Lung microvascular endothelial cell (primary cell): Measurements from ENCODE around the gene PABPN1L. TPM values are rescaled to one million over a fixed set of nuclear protein-coding genes. Genes with fewer than 3 reads are reported as not detected.
A peak's percentile ranks its signal among the peaks of the same experiment; 100 is the strongest.

ENCODE experiments used
- DNase-seq, 2 donors: peaks; one replicate each; pipeline versions ENCODE4 v3.0.0 to v3.0.0-alpha.2; 2010; ENCODE audit warnings: low read depth in 2 of 2
- total RNA-seq: library from RNA; depleted of rRNA; stranded (reverse); fragments of >200 nt; gene quantifications from 2 replicates; pipeline ENCODE4 v1.2.1, GENCODE V29; 2014

Gene PABPN1L
- total RNA-seq, 1 donor from 2014 or later: not detected

GRCh38 chr16:88870608-88871348 lies 4.3 kb upstream of the PABPN1L start:
- no peak for DNase-seq

- no peak for DNase-seq
Observed at GRCh38 chr16:88869673-88869980, 3.2 kb upstream of the PABPN1L start.

DNA sequence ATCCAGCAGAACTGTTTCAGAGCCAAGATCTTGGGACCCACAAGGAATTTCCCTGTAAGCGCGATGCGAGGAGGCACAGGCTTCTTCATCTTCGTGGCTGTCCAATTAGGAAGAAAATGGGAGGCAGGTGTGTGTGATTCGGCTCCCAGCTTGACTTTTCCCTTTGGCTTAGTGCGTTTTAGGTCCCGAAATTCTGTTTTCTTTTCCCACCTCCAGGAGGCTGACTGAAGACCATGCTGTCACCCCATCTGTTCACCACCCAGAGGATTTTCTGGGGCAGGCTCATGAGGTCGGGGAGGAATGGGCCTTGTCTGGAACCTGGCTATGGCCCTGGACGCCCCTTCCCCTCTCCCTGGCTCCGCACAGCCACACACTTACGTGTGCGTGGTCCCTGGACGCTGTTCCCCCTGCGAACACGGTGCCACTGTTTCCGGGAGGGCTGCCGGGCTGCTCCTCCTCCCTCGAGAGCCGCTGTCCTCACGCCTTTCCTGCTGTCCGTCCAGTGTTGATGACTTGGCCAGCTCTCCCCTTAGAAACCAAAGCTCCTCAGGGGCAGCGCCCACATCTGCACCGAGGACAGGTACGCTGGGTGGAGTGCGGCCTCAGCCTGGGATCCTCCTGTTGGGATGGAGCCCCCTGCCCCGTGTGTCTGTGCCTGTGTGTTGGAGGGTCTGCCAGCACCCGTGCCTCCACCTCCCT lies 2.7 kb upstream of the PABPN1L start:
- DNase-seq: no peak

GRCh38 chr16:88867581-88868246 lies 1.3 kb upstream of the PABPN1L start:
- no peak for DNase-seq

GRCh38 chr16:88865742-88866141 lies 718 bp downstream of the PABPN1L start:
- DNase-seq: no peak

- DNase-seq: no peak
Observed at GRCh38 chr16:88865310-88865709, 1.1 kb downstream of the PABPN1L start.

GRCh38 chr16:88864521-88864920 lies 1.9 kb downstream of the PABPN1L start:
- no peak for DNase-seq

- DNase-seq: no peak
Observed at GRCh38 chr16:88864099-88864498, 2.4 kb downstream of the PABPN1L start.

DNA sequence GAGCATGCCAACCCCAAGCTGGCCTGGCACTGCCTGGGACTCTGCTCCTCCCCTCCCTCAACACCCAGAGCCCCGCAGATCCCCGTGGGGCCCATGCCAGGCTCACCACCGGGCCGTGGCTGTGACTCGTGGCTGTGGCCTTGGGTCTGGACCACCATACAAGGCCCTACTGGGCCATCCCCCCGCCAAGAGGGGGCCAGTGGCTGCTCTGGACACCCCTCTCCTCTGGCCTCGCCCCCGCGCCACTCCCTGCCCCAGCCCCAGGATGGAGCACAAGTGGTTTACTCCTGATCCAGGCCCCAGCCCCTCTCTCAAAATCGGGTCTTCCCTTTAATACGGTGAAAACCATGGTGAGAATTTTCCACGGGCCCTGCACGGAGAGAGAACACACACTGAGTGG lies 3.0 kb downstream of the PABPN1L start:
- DNase-seq: no peak

- DNase-seq: no peak
Observed at GRCh38 chr16:88862968-88863367, 3.5 kb downstream of the PABPN1L start.

- DNase-seq: no peak
Observed at GRCh38 chr16:88861359-88861758, 5.1 kb downstream of the PABPN1L start.

DNA sequence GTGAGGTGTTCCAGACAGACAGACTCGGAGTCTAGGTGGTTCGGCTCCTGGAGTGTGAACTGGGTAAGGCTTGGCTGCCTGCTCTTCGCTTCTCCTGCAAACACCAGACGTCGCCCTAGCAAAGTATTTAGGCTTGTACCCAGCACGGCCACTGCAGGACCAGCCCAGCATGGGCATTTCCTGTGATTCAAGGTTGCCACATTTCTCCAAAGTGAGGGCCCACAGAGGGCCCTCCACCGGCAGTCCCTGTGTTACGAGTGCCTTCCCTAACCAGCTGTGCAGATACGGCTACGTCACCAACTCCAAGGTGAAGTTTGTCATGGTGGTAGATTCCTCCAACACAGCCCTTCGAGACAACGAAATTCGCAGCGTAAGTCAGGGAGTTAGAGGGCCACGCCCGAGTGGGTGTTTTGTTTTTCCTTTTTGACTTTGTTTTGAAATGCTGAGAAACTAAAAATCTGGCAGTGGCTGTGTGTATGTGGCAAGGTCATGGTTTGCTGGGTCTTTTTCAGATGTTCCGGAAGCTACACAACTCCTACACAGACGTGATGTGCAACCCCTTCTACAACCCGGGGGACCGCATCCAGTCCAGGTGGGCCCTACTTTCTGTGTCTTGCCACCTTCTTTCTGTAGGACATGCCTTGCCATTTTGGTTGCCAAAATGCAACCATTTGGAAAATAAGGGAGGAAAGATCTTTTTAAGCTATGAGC lies 6.9 kb downstream of the PABPN1L start:
- DNase-seq: no peak

- peak; percentile 69 to 84 for DNase-seq
Observed at GRCh38 chr16:88857728-88858339, 8.6 kb downstream of the PABPN1L start.

- DNase-seq: peak; percentile 97 to 98
Observed at GRCh38 chr16:88856828-88857727, 9.4 kb downstream of the PABPN1L start, which contains the start of the genes GALNS and TRAPPC2L. Gene GALNS (minus strand): TSS chr16:88856947. CDS start chr16:88856877, 70 bp downstream. Gene TRAPPC2L (plus strand): TSS chr16:88857127. CDS start chr16:88857151, 24 bp downstream.

DNA sequence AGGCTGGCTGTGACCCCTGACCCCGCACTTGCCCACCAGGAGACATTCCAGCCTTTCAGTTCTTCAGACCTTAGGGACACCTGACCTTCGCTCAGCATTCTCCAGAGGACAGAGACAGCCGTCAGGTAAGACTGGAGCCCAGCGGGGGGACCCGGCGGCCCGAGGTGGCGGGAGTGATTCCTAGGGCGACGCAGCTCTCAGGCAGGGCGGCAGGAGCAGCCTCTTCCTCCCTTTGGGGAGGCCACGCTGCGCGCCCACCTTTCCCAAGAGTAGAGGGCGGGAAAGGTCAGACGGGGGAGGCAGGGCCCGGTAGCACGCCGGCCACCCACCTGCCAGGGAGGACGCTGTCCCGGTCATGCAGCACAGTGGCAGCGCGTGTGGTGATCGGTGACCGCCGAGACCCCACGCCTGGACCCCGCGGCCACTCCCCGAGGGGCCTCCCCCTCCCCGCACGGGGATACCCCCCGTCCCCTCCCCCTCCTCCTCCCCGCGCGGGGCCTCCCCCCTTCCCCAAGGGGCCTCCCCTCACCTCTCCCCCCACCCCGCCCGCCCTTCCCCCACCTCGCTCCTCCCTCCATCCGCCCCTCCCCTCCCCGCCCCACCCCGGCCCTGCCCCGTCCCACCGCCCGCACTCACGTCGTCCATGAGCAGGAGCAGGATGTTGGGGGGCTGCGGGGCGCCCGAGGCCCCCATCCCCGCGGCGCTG lies 10.2 kb downstream of the PABPN1L start:
- DNase-seq: peak in 1 of 2 donors; percentile 14

DNA sequence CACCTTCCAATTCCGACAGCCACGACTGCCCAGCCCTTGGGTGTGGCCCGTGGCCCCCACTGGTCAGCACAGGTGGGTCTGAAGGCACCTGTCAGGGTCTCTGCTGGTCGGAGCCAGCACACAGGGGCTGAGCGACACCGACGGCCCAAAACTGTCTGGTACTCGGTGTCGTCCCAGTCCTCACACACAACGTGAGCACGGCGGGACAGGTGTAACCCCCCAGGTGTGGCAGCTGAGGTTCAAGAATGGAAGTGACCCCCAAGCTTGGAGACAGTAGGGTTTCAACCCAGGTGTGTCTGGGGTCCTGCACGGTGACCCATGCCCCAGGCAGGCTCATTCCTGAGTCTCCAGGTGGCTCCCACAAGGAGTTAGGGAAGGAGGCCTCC lies 10.7 kb downstream of the PABPN1L start:
- DNase-seq: no peak

DNA sequence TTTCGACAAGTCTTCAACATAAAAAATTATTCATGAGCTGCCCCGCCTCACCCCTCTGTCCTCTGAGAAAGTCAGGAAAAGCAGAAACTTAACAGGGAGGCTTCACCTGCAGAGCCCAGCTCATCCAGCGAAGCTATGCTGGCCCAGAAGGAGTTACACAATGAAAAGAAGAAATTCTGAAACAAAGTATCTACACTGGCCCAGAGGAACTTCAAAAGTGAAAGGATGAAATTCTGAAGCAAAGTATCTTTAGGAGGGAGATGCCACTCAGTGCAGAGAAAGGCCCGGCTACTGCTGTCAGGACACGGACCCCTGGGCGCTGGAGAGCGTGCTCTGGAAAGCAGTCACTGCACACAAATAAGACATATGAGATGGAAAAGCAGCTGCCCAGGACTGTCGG lies 11.3 kb downstream of the PABPN1L start:
- no peak for DNase-seq

- DNase-seq: no peak
Observed at GRCh38 chr16:88854306-88855111, 12.0 kb downstream of the PABPN1L start.
